ENCODE results near the gene AQR.
"Not testable (repeated sequence)": the region's sequence is repeated elsewhere in the genome, so short reads cannot be mapped to it uniquely, and the experiment has no call there.

The AQR gene

GRCh38 chr15:34952481-34952880, 17.1 kb downstream of the AQR start:
- DNase-seq = no peak

DNA sequence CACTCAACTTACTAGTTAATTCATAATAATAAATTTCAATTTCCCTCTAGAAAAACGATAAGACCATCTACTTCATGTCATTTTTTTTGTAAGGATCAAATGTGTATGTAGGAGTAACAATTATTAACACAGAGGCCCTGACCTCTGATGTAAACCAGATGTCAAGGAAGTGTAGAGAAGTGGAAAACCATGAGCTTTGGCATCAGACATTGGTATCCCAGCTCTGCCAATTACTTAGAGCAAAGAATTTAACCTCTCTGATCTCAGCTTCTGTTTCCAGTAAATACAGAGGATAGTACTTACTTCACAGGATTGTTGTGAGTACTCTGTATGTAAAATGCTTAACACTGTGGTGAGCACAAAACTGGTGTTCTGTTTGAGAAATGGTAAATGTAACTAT, 17.5 kb downstream of the AQR start:
- DNase-seq = no peak

- no peak for DNase-seq
Measured at GRCh38 chr15:34944936-34945335, 24.6 kb downstream of the AQR start.

DNA sequence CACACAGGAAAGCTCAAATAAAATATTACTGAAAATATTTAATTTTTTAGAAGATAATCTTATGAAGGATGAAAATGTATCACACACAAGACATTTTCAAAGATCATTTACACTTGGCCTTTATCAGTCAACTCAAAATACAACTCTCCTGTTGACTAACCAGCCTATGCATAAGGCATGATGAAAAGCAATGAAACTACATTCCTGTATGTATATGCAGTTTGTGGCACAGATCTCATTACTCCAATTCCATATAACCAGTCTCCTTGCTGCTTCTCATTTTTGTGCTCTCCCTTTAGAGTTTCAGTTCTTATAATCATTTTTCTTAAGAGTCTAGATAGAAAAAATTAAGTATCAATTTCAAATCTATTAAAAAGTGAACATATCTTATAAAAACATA, 25.8 kb downstream of the AQR start:
- no peak for DNase-seq

DNA sequence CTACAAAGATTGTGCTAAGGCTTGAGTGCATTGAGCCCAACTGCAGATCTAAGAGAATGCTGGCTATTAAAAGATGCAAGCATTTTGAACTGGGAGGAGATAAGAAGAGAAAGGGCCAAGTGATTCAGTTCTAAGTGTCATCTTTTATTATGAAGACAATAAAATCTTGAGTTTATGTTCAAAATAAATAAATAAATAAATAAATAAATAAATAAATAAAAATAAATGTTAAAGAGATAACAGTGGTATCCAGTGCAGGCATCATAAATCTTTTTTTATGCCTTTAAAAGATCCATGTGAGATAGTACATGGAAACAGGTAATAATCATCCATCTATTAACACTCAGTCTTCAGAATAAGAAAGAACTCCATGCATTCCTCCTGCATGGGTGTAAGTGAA, 26.3 kb downstream of the AQR start:
- DNase-seq = not testable (repeated sequence)

DNA sequence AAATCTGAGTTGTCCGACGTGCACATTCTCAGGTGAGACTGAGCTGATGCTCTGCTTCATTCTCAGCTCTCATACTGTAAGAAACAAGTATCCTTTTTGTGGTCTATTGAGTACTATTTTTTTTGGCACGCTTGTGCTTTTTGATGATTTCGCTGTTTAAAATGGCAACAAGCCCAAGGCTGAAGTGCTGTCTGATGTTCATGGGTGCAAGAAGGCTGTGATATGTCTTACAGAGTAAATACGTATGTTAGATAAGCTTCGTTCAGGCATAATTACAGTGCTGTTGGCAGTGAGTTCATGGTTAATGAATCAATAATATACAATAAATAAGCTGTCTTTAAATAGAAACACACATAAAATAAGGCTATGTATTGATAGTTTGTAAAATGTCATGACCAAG, 27.2 kb downstream of the AQR start:
- DNase-seq = no peak

DNA sequence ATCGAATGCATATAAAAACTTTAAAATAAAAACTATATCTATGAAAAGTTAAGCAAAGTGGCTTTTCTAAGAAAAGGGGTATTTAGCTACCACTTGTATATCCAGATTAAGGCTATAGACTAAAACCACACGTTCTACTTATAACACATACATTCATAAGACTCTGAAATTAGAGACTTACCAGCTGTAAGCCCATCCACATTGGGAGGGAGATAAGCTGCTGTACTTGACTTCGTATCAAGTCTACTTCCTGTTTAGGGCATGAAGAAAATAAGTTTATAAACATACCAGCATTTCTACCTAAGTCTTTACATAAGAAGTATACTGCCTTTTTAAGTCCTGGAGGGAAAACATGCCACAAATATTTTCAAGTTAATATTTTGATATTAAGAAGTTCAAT, 27.7 kb downstream of the AQR start:
- no peak for DNase-seq

GRCh38 chr15:34941185-34941698, 28.3 kb downstream of the AQR start:
- DNase-seq = no peak

DNA sequence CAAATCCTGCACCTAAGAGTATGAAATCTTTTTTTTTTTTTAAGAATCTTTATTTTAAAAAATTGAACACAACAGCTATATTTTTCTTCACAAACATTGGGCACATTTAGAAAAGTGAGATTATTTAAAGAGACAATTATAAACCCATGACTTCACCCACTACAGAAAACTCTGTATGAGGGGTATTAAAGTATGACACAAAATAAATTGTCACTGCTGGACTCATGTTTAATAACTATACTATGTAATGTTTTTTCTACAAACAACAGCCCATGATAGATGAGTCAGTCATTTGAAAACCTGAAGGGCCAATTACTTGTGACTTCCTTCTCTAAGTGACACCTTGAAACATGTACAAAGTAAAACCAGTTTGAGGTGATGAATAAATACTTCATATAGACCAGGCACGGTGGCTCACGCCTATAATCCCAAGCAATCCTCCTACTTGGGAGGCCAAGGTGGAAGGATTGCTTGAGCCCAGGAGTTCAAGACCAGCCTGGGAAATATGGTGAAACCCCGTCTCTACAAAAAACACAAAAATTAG, 36.0 kb downstream of the AQR start:
- DNase-seq = no peak

- DNase-seq = not testable (repeated sequence)
Measured at GRCh38 chr15:34928349-34928748, 41.2 kb downstream of the AQR start.

- no peak for DNase-seq
Measured at GRCh38 chr15:34927726-34928125, 41.8 kb downstream of the AQR start.

DNA sequence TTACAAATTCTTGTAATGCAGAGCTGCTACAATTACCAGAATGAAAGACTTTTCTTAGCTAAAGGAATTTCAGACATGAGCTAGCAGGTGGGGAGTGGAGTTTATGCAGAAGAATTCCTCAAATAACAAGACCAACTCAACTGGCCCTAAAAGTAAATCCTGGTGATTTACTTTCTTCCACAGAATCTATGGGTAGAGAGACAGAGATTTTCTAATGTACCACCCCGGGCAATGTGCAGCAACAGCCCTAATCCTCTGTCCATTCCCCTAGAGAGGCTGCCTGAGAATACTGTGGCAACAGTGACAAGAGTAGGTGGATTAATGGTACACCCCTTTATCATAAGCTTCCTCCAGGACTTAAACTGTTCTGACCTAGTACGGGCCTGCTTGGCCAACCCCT, 55.2 kb downstream of the AQR start:
- no peak for DNase-seq

DNA sequence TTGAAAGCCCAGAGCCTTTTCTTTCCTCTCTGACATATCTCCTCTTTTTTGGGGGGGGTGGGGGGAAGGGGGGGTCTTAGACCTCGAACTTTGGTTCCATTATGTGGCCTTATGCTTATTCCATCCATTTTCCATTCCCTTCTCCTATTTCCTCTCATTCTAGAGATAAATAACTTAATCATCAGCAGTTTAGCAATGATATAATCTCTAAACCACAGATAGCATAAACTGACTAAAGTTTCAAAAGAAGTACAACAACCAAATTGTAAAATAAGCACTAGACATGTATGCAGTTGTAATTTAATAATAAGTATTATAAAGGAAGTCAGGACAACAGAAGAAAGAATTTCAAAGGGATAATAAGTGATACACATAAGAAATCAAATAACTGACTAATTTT, 64.5 kb downstream of the AQR start:
- no peak for DNase-seq

GRCh38 chr15:34904527-34904926, 65.0 kb downstream of the AQR start:
- no peak for DNase-seq

DNA sequence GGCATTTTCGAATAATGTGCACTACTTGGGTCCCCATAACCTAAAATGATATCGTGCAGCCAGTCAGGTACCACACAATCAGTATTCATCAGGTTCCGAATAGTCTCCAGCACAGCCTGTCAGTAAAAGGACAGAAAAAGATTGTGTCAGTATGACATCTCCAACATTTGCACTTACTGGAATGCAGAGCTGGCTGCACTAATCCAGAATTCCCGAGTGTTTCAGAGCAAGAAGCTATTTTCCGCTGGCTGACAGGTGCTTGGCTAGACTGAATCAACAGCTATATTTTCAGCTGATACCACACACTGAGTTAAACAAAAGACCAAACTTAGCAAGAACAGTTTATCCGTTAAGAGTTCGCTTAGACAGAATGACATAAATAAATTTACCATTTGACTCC, 68.8 kb downstream of the AQR start:
- no peak for DNase-seq

DNA sequence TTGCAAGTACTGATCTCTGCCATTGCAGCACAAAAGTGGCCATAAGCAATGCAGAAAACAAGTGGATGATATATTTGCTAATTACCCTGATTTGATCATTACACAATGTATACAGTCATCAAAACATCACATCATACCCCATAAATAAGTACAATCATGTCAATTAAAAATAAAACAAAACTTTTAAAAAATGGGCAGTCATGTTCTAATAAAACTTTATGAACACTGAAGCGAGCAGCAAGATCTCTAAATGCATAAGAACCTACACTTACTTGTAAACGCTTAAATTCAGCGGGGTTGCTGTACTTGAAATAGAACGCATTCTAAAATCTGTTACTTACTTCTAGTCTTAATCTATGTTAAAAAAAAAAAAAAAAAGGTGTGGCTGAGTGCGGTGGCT, 73.4 kb downstream of the AQR start:
- no peak for DNase-seq

DNA sequence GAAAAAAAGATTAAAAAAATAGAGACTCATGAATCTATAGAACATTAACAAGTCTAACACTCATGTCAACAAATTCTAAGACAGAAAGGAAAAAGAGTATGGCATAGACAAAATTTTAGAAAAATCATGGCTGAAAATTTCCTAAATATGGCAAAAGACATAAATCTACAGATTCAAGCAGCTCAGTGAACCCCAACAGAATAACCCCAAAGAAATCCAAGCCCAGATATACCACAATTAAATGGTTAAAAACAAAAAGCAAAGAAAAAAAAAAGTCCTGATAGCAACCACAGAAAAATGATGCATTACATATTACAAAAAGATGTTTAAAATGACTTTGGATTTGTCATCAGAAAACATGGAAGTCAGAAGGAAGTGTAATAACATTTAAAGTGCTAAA, 75.6 kb downstream of the AQR start:
- no peak for DNase-seq

GRCh38 chr15:34892963-34893591, 76.5 kb downstream of the AQR start:
- no peak for DNase-seq

GRCh38 chr15:34890424-34890823, 79.1 kb downstream of the AQR start:
- no peak for DNase-seq

DNA sequence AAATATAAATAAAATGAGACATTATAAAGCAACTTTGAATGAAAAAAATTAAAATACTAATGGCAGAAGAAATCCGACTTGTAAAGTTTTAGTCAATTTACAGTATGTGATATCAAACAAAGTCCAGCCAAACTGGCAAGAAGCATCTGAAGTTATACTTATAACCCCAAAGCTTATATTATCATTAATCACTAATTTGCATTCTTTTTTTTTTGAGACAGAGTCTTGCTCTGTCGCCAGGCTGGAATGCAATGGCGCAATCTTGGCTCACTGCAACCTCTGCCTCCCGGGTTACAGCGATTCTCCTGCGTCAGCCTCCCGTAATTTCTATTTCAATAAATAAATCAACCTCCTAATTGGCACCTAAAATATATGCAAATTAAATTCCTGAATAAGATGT, 80.1 kb downstream of the AQR start:
- no peak for DNase-seq

DNA sequence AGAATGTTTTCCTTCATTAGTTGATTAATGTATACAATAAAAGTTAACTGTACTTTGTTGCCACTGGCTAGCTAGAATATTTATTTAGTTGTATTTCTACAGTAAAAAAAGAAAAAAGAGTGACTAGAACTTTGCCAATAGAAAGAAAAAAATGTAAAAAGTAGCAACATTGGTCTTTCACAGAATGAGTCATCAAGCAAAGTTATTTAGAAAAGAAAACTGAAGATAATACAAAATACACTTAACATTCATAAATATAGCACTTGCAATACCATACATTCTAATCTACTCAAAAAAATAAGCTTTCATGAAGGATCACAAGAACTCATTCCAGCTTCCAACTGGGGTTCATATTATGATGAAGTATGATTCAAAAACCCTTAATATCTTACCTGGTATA, 83.4 kb downstream of the AQR start:
- no peak for DNase-seq

GRCh38 chr15:34883633-34884032, 85.9 kb downstream of the AQR start:
- DNase-seq = no peak

DNA sequence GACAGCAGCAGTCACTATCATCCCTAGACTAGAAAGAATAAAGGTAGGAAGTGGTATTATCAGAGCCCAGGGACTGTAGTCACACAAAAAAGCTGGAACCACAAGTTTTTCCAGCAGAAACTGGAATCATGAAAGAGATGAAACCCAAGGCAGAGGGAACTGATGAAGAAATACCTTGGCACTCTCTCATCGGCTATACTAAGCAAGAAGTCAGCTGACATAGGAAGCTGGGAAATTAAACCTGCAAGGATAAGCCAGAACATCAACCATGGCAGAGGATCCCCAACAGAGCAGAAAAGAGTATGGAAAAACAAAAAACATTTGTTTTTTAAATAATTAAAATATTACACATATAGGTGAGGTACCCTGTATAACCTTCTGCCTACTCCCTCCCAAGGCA, 86.5 kb downstream of the AQR start:
- no peak for DNase-seq

- DNase-seq = no peak
Measured at GRCh38 chr15:34879107-34879506, 90.4 kb downstream of the AQR start.

DNA sequence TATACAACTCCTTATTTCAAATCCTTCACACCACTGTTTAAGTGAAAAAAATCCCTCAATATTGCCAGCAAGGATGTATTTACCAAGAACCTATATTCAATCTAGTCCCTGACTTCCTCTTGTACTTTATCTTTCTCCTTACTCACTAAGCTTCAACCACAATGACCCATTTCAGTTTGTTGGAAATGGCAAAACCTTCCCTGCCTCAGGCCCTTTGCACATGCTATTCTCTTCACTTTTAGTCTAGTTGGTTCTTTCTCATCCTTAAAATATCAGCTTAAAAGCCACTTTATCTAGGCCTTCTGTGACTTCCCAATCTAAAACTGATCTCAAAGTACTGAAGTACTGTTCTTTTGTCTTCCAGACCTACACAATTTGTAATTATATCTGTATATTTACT, 92.9 kb downstream of the AQR start:
- DNase-seq = no peak
